ENCODE results near the gene CENPB. TPM values are rescaled to one million over a fixed set of nuclear protein-coding genes. Genes with fewer than 3 reads are reported as not detected.

CENPB gene
- polyA plus RNA-seq, 3 donors, result 37.8 to 73.4 (median 70.9) TPM

DNA sequence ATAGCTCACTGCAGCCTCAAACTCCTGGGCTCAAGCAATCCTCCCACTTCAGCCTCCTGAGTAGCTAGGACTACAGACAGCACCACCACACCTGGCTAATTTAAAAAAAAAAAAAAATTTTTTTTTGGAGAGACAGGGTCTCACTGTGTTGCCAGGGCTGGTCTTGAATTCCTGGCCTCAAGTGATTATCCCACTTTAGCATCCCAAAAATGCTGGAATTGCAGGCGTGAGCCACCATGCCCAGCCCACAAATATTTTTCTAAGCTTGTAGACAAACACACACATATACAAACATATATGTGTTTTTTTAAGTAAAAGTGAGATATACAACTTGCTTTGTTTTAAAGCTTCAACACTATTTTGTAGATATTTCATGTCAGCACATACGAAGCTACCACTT is 43.3 kb downstream of the CENPB start:
- 67 to 96% (median 73%) methylated on average over 2 of the region's 2 CpGs for WGBS, 3 donors
- H3K27ac ChIP-seq (ENCODE audit: low read depth, low read length), result no peak overlapping the region

DNA sequence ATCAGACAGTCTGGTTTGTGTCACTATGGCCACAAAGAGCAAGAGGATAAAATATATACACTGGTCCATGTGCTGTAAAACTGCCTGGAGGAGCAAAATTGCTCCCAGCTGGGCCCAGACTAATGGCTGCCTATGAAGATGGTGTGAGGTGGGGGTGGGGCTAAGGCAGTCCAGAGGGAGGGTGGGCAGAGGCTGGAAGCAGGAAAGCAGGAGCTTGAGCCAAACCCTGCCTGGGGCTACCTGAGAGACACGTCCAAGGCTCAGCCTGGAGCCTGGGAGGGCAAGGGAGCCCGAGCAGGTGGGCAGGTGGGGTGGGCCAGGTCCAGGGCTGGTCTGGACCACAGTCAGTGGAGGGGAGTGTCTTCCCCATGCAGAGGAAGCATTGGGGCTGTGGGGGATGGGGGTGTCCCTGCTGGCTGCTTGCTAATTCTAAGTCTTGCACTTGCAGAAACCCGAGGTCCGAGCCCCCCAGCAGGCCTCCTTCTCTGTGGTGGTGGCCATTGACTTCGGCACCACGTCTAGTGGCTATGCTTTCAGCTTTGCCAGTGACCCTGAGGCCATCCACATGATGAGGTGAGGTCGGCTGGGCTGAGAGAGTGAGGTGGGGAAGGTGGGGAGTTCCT is 44.6 kb downstream of the CENPB start:
- H3K27ac ChIP-seq (ENCODE audit: low read depth, low read length), result no peak overlapping the region
- 83 to 87% (median 85%) methylated on average over 7 of the region's 7 CpGs for WGBS, 3 donors

DNA sequence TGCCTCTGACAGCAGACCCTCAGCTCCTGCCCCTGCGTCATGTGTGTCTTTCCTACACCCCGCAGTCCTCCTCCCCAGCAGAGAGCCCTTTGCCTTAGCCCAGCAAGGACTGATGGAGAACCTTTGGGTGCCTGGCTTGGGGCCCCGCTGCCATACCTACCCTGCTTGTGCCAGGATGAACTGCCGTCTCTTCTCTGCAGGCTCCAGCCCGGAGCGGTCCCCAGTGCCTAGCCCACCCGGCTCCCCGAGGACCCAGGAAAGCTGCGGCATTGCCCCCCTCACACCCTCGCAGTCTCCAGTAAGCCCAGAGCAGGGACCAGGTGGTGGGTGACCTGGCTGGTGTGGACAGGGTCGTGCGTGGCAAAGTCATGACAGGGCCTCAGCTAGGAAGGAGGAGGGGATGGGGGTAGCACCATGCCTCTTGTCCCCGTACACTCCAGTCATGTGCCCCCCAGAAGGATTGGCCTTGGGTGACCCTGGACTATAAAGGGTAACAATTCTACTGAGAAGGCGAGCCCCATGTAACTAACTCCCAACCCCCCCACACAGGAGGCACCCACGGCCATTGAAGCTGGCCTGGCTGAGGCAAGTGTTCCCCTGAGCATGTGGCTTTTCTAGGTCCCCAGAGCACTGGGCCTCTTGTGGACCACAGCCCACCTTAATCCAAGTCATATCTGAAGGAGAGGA is 45.8 kb downstream of the CENPB start:
- H3K27ac ChIP-seq (ENCODE audit: low read depth, low read length), result no peak overlapping the region
- 87 to 93% (median 88%) methylated on average over 15 of the region's 15 CpGs for WGBS, 3 donors

DNA sequence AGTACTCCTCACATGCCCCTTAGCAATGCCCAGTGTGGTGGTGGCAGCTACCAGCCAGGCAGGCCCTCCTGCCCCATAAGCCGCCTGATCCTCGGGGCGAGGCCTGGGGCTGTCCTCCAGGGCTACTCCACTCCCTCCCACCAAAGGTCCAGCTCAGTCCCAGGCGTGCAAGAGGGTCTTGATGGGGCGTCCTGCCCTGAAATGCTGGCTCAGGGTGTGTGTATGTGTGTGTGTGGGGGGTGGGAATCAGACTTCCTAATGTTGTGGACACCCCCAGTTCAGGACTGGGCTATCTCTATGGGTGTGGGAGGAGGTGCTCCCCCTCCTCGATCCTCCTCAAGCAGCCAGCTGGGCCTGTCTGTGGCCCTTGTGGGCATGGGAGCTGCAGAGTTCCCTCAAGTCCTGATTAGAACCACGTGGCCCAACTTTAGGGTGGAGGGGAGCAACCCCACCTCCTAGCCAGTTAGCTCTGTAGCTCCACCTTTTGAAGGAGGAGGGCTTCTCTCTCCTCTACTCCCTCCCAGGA is 46.6 kb downstream of the CENPB start:
- no peak overlapping the region for H3K27ac ChIP-seq (ENCODE audit: low read depth, low read length)
- WGBS, 3 donors, result 69 to 78% (median 76%) methylated on average over 7 of the region's 7 CpGs

DNA sequence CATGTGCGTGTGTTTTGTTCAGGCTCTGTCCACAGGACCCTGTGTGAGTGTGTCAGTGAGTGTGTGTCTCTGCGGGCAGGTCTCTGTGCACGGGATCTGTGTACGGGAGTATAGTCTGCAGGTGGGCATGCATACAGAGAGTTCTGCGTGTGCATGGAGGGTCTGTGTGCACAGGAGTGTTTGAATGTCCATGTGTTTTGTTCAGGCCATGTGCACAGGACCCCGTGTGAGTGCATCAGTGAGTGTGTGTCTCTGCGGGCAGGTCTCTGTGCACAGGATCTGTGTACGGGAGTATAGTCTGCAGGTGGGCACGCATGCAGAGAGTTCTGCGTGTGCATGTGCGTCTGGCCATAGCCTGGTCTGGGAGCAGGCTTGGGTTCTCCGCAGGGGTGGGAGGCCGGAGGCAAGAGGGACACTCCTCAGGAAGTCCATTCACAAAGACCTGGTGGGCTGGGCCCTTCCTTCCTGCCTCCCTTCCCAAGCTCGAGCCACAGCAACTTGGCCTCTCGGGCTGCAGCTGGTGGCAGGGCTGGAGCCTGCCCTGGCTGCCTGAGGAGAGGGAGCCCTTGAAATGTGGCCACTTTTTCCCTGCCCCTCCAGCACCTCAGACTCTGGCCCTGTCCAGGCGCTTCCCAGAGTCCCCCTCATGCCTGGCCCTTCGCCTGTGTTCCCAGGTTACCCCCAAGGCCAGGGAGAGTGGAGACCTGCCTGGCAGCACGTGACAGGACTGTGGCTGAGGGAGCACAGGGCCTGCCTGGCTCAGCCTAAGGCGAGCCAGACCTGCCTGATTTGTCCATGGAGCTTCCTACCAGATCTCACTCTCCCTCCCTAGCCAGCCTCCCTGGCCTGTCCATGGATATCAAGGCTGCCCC is 47.2 kb downstream of the CENPB start:
- 62 to 84% (median 70%) methylated on average over 19 of the region's 19 CpGs for WGBS, 3 donors
- no peak overlapping the region for H3K27ac ChIP-seq (ENCODE audit: low read depth, low read length)

GRCh38 chr20:3738111-3739053 is 48.2 kb downstream of the CENPB start:
- WGBS, 3 donors, result 58 to 67% (median 63%) methylated on average over 11 of the region's 11 CpGs

GRCh38 chr20:3735768-3736167 is 50.8 kb downstream of the CENPB start:
- 45 to 88% (median 82%) methylated on average over 4 of the region's 4 CpGs for WGBS, 3 donors
- H3K27ac ChIP-seq (ENCODE audit: low read depth, low read length), result no peak overlapping the region

More at GRCh38 chr20:3738111-3739053, 48.2 kb downstream of the CENPB start:
- no peak overlapping the region for H3K27ac ChIP-seq (ENCODE audit: low read depth, low read length)

DNA sequence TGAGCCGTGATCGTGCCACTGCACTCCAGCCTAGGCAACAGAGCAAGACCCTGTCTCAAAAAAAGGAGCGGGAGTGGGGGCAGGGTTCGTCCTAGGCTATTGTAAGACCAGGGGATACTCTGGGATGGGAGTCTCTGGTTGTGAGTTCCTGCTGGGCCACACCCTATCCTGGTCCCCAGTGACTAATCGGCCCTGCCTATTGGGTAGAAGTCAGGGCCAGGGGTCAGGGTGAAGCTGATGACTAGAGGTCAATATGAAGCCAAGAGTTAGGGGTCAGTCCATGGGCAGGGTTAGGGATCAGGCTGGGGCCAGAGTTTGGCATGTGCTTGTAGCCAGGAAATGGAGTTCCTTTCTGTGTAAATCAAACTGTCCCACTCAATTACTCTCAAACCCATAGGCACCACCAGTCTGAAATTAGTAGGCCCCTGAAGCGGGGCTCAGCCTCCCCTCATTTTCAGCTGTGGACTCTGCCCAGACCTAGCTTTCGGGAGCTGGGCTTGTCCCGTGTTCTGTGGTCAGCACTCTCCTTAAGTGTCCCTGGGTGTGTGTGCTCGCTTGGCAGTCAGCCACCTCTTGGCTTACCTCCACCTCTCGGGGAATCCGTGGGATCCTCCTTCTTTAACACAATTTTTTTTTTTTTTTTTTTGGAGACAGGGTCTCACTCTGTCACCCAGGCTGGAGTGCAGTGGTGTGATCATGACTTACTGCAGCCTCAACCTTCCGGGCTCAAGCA is 52.3 kb downstream of the CENPB start:
- 47 to 58% (median 54%) methylated on average over 12 of the region's 12 CpGs for WGBS, 3 donors
- H3K27ac ChIP-seq (ENCODE audit: low read depth, low read length), result no peak overlapping the region

Other genes with a start within 250 kb of the CENPB start
- not detected for gene GFRA4, start 123.3 kb downstream of the CENPB start, polyA plus RNA-seq
- 10 to 100 TPM in 2 of 3 donors, 1 to 10 TPM in 1; 3.8 to 63.0 (median 24.2) TPM for gene ADAM33, start 104.7 kb downstream of the CENPB start, polyA plus RNA-seq
- gene SIGLEC1, start 74.1 kb downstream of the CENPB start, polyA plus RNA-seq, result 10 to 100 TPM in 1 of 3 donors, 1 to 10 TPM in 2; 1.9 to 11.0 (median 8.8) TPM
- gene HSPA12B, start 54.1 kb downstream of the CENPB start, polyA plus RNA-seq, result 10 to 100 TPM in 2 of 3 donors, 1 to 10 TPM in 1; 2.5 to 31.8 (median 26.4) TPM
- 10 to 100 TPM; 21.8 to 99.9 (median 75.1) TPM for gene ADISSP, start 19.0 kb downstream of the CENPB start, polyA plus RNA-seq
- under 1 TPM in 2 of 3 donors, not detected in 1; 0.09 to 0.71 TPM for gene SPEF1, start 5.3 kb downstream of the CENPB start, polyA plus RNA-seq
- 10 to 100 TPM in 2 of 3 donors, 1 to 10 TPM in 1; 6.6 to 33.5 (median 12.9) TPM for gene CDC25B, start 9.6 kb upstream of the CENPB start, polyA plus RNA-seq
- 1 to 10 TPM; 5.1 to 9.7 (median 8.9) TPM for gene AP5S1, start 33.8 kb upstream of the CENPB start, polyA plus RNA-seq
- gene MAVS, start 60.1 kb upstream of the CENPB start, polyA plus RNA-seq, result 10 to 100 TPM; 12.6 to 27.0 (median 19.9) TPM
- gene PANK2, start 102.6 kb upstream of the CENPB start, polyA plus RNA-seq, result 10 to 100 TPM; 11.8 to 28.5 (median 22.9) TPM
- 1 to 10 TPM; 2.7 to 7.8 (median 5.1) TPM for gene RNF24, start 228.8 kb upstream of the CENPB start, polyA plus RNA-seq